Effector memory CD4-positive, alpha-beta T cell (primary cell): Measurements from ENCODE around the gene HRK.

Source experiments
- DNase-seq, 3 donors: peaks; one replicate each; pipeline ENCODE4 v3.0.0-alpha.2; 2020
- H3K27ac ChIP-seq: 2 replicates; pipeline ENCODE4 v1.7.0; 2013; ENCODE audit warnings: mild to moderate bottlenecking, low read length, moderate library complexity; ENCODE audit not compliant: insufficient read depth, poor library complexity, severe bottlenecking
- H3K27me3 ChIP-seq: replicated peaks from 2 replicates; pipeline ENCODE4 v1.7.0; 2013; ENCODE audit warnings: mild to moderate bottlenecking, low read length; ENCODE audit not compliant: insufficient read depth, control insufficient read depth, poor library complexity, severe bottlenecking
- H3K36me3 ChIP-seq: 2 replicates; pipeline ENCODE4 v1.7.0; 2013; ENCODE audit warnings: mild to moderate bottlenecking, low read length, moderate library complexity; ENCODE audit not compliant: control insufficient read depth, insufficient read depth
- H3K4me1 ChIP-seq: 2 replicates; pipeline ENCODE4 v1.7.0; 2013; ENCODE audit warnings: low read length, mild to moderate bottlenecking; ENCODE audit not compliant: control insufficient read depth, insufficient read depth, poor library complexity, severe bottlenecking
- H3K4me3 ChIP-seq: 2 replicates; pipeline ENCODE4 v1.7.0; 2013; ENCODE audit warnings: low read length, low read depth, mild to moderate bottlenecking; ENCODE audit not compliant: insufficient read depth, poor library complexity, severe bottlenecking
- H3K9me3 ChIP-seq: 2 replicates; pipeline ENCODE4 v1.7.0; 2013; ENCODE audit warnings: mild to moderate bottlenecking, low read length, moderate library complexity; ENCODE audit not compliant: control insufficient read depth

HRK gene

DNA sequence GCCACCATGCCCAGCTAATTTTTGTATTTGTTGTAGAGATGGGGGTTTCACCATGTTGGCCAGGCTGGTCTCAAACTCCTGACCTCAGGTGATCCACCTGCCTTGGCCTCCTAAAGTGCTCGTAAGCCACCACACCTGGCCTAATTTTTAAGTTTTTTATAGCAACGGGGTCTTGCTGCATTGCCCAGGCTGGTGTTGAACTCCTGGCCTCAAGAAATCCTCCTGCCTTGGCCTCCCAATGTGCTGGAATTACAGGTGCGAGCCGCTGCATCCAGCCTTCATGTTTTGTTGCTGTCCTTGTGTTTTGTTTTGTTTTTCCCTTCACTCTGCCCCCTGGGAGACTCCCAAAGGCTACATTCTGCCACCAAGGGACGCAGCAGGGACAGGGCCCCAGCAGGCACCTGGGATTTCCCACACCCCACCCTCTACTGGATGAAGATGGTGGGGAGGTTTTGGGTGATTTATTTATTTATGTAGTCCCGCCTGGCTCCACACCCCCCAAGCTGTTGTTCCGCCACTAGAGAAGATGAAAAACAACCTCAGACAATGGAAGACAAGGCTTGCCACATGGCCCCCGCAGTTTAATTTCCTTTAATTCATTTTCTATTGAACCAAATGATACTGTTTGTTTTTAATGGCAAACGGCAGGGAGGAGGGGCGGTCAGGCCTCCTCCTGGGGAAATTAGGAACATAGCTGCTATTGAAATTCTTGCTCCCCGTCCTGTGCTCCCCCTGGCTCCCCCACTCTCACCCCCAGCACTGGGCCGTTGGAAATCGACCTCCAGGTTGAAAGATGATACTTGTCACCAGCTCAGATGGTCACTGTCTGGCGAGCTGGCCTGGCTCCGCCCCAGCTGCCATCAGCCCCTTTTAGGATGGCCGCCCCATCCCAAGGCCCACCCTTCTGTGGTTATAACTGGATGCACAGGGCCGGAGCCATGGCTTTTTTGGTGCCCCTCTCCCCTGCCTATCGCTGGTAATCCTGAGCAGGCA, 72.8 kb downstream of the HRK start:
- no peaks in the 10 kb centered on the region for H3K27me3 ChIP-seq
- DNase-seq = no peak
- no peaks in the 10 kb centered on the region for H3K4me1 ChIP-seq
- H3K27ac ChIP-seq = no peak overlapping the region
- no peaks in the 10 kb centered on the region for H3K9me3 ChIP-seq
- H3K36me3 ChIP-seq = no peaks in the 10 kb centered on the region
- H3K4me3 ChIP-seq = no peak overlapping the region

GRCh38 chr12:116807546-116807945, 73.7 kb downstream of the HRK start:
- no peaks in the 10 kb centered on the region for H3K27me3 ChIP-seq
- DNase-seq = no peak
- no peak overlapping the region for H3K4me3 ChIP-seq
- no peaks in the 10 kb centered on the region for H3K4me1 ChIP-seq
- no peaks in the 10 kb centered on the region for H3K36me3 ChIP-seq
- H3K9me3 ChIP-seq = no peaks in the 10 kb centered on the region
- no peak overlapping the region for H3K27ac ChIP-seq

DNA sequence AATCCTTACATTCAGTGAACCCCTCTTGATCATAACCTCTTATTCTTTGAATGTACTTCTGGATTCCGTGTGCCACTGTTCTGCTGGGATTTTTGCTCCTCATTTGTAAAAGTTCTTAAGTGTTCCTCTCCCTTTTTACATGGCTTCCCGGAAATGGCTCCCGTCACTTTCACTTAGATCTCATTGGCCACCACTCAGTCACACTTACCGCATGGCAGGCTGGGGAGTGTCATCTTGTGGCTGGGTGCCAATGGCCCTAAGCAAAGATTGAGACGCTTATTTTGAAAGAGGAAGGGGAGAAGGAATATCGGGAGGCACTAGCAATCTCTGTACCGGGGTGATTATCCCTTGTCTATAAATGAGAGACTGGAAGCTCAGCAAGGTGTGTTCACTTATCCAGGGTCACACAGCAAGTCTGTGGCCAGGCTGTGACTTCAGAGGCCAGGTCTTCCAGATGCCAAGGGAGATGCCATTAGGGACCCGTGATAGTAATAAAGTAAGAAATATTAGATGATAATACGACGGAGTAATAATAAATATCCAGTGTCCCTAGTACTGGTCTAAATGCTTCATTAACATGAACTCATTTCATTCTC, 74.3 kb downstream of the HRK start:
- Histone ChIP-seq H3K27me3 (no peaks in the 10 kb centered on the region), H3K4me1 (no peaks in the 10 kb centered on the region), H3K27ac (no peak overlapping the region), H3K4me3 (no peak overlapping the region), H3K9me3 (no peaks in the 10 kb centered on the region), H3K36me3 (no peaks in the 10 kb centered on the region)
- DNase-seq = no peak
